HL-60 (cell line): ENCODE data around the gene COX20.

Source experiments
- POLR2AphosphoS5 ChIP-seq: IDR thresholded peaks from 2 replicates; pipeline ENCODE4 v1.6.1; 2012; ENCODE audit warnings: low read depth
- REST ChIP-seq: IDR thresholded peaks from 2 replicates; pipeline ENCODE4 v1.6.1; 2012; ENCODE audit warnings: low read depth; ENCODE audit not compliant: insufficient replicate concordance
- TF ChIP-seq, protein P1 (sequence below): IDR thresholded peaks from one replicate; pipeline ENCODE4 v1.5.1; 2011; ENCODE audit warnings: low read length, control low read depth, inconsistent platforms; ENCODE audit not compliant: insufficient read depth

- TF ChIP-seq, protein P1, sequence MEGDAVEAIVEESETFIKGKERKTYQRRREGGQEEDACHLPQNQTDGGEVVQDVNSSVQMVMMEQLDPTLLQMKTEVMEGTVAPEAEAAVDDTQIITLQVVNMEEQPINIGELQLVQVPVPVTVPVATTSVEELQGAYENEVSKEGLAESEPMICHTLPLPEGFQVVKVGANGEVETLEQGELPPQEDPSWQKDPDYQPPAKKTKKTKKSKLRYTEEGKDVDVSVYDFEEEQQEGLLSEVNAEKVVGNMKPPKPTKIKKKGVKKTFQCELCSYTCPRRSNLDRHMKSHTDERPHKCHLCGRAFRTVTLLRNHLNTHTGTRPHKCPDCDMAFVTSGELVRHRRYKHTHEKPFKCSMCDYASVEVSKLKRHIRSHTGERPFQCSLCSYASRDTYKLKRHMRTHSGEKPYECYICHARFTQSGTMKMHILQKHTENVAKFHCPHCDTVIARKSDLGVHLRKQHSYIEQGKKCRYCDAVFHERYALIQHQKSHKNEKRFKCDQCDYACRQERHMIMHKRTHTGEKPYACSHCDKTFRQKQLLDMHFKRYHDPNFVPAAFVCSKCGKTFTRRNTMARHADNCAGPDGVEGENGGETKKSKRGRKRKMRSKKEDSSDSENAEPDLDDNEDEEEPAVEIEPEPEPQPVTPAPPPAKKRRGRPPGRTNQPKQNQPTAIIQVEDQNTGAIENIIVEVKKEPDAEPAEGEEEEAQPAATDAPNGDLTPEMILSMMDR: no peak
- TF ChIP-seq REST (no peak), POLR2AphosphoS5 (no peak)
Measured at GRCh38 chr1:244893836-244894235, 58.4 kb downstream of the COX20 start.
